ENCODE results near the gene KRTAP2-2.

- TF ChIP-seq POLR2A (IDR thresholded peaks at IDR 0.05; ENCODE audit: low read length) (no peak), GATA1 (IDR thresholded peaks at IDR 0.05; ENCODE audit: low read depth, low read length) (no peak)
Observed at GRCh38 chr17:41013606-41014005, 41.4 kb downstream of the KRTAP2-2 start.
